Progenitor cell of endocrine pancreas (in vitro differentiated cells): Measurements from ENCODE around the gene SERPINE1. TPM values are rescaled to one million over a fixed set of nuclear protein-coding genes. Genes with fewer than 3 reads are reported as not detected.
A peak's percentile ranks its signal among the peaks of the same experiment; 100 is the strongest.

Experiments
- DNase-seq: peaks from one replicate; pipeline ENCODE4 v3.0.0; 2021; ENCODE audit warnings: low spot score; ENCODE audit not compliant: unreplicated experiment
- H3K27ac Mint-ChIP-seq: 2 replicates; pipeline ENCODE4 v1.8.0; 2021; ENCODE audit warnings: mild to moderate bottlenecking, moderate library complexity, mixed read lengths
- H3K27me3 Mint-ChIP-seq: 2 replicates; pipeline ENCODE4 v1.8.0; 2021; ENCODE audit warnings: mixed read lengths
- H3K36me3 Mint-ChIP-seq: 2 replicates; pipeline ENCODE4 v1.8.0; 2022; ENCODE audit warnings: mixed read lengths; ENCODE audit not compliant: insufficient read depth
- H3K4me1 Mint-ChIP-seq: 2 replicates; pipeline ENCODE4 v1.8.0; 2021; ENCODE audit warnings: low read depth, mixed read lengths
- H3K4me3 Mint-ChIP-seq: 2 replicates; pipeline ENCODE4 v1.8.0; 2021; ENCODE audit warnings: low read depth, mild to moderate bottlenecking, moderate library complexity, mixed read lengths
- H3K9me3 Mint-ChIP-seq: 2 replicates; pipeline ENCODE4 v1.8.0; 2021; ENCODE audit warnings: low read depth, mixed read lengths
- total RNA-seq: library from RNA; stranded (reverse); gene quantifications from 2 replicates; pipeline ENCODE4 v1.2.1, GENCODE V29; 2021
- TF ChIP-seq, protein P1 (sequence below): fragments of 200-600 bp; sonication (generic); IDR thresholded peaks from one replicate; pipeline ENCODE4 v1.5.0; 2021; ENCODE audit warnings: antibody characterized with exemption, mild to moderate bottlenecking; ENCODE audit not compliant: unreplicated experiment

Gene SERPINE1
- total RNA-seq, 1 donor from 2014 or later = 0.14 TPM

DNA sequence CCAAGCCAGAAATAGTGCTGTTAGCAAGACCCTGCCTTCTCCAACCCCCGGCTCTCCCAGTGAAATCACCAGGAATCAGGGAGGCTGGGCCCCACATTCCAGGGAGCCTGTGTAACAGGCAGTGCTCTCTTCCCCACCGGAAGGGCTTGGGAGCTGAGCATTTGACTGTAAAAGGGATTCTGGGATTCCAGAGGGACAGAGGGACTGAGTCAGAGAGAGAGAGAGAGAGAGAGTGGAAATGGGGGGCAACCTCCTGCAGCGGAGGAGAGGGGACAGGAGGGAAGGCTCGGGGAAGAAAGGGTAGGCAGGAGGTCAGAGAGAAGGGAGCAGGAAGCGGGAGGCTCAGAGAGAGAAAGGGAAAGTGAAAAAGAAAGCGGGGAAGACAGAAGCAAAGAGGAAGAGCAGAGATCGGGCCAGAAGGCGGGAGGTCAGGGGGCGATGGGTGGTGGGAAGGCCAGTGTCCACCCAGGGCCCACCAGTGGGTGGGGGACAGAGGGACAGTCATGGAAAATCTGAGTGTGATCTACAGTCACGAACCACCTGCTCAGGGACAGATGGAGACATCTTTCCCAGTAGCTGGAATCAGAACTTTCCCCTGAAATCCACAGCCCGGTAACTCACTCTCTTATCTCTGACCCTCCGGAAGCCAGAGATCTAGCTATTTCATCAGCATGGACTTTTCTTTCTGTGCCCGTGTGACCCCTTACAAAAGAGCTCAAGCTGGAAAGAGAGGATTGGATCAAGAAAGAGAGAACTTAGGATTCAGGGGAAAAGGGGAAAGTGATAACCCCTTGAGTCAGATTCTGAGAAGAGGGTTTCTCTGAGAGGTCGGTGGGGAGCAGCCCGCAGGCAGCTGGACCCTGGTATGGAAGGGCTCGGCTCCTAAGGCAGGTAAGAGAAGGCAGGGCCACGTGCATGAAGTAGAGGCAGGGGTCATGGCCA is 4.6 kb upstream of the SERPINE1 start:
- Mint-ChIP-seq H3K27ac (peak overlapping the region; percentile 81), H3K36me3 (no peaks in the 10 kb centered on the region), H3K4me1 (peaks cover 24% of the 10 kb centered on the region), H3K9me3 (no peaks in the 10 kb centered on the region), H3K27me3 (peaks cover 19% of the 10 kb centered on the region), H3K4me3 (no peak overlapping the region)
- DNase-seq = no peak
- TF ChIP-seq, protein P1, sequence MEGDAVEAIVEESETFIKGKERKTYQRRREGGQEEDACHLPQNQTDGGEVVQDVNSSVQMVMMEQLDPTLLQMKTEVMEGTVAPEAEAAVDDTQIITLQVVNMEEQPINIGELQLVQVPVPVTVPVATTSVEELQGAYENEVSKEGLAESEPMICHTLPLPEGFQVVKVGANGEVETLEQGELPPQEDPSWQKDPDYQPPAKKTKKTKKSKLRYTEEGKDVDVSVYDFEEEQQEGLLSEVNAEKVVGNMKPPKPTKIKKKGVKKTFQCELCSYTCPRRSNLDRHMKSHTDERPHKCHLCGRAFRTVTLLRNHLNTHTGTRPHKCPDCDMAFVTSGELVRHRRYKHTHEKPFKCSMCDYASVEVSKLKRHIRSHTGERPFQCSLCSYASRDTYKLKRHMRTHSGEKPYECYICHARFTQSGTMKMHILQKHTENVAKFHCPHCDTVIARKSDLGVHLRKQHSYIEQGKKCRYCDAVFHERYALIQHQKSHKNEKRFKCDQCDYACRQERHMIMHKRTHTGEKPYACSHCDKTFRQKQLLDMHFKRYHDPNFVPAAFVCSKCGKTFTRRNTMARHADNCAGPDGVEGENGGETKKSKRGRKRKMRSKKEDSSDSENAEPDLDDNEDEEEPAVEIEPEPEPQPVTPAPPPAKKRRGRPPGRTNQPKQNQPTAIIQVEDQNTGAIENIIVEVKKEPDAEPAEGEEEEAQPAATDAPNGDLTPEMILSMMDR = no peak

DNA sequence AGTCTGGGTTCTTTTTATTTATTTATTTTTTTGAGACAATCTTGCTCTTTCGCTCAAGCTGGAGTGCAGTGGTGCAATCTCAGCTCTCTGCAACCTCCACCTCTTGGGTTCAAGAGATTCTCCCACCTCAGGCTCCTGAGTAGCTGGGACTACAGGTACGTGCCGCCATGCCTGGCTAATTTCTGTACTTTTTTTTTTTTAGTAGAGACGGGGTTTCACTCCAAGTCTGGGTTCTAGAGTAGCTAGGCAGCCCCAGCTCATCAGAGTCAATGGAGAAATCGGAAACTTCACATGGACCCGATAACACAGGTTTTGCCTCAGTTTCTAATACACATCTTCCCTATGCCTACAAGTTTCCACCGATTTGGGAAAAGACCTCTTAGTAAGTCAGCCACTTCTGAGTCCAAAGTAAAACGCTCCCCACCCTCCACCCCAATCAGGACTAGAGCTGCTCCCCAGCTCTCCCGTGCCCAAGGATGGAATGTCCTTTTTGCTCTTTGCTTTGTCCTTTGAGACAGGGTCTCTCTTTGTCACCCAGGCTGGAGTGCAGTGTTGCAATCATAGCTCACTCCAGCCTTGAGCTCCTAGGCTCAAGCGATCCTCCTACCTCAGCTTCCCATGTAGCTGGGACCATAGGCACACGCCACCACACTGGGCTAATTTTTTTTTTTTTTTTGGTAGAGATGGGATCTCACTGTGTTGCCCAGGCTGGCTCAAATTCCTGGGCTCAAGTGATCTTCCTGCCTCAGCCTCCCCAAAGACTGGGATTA is 3.8 kb upstream of the SERPINE1 start:
- no peaks in the 10 kb centered on the region for H3K36me3 Mint-ChIP-seq
- H3K4me3 Mint-ChIP-seq = no peak overlapping the region
- H3K9me3 Mint-ChIP-seq = no peaks in the 10 kb centered on the region
- peaks cover 27% of the 10 kb centered on the region for H3K27me3 Mint-ChIP-seq
- H3K4me1 Mint-ChIP-seq = peaks cover 25% of the 10 kb centered on the region
- no peak for DNase-seq
- TF ChIP-seq, protein P1 = no peak
- H3K27ac Mint-ChIP-seq = no peak overlapping the region

DNA sequence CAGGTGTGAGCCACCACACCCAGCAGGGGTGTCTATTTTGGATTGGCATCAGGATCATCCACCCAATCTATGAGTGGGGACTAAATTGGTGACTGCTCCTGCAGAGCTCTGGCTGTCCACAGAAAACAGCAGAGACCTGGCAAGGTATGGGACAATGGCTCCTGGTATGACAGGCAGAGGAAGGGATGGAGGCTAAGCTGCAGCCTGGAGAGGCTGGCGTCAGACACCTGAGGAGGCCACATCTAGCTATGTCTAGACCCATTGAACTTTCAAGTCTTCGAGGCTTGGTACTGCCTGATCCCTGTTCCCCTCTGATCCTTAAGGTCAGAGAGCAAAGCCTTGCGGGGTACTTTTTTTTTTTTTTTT is 3.2 kb upstream of the SERPINE1 start:
- peaks cover 31% of the 10 kb centered on the region for H3K27me3 Mint-ChIP-seq
- no peaks in the 10 kb centered on the region for H3K9me3 Mint-ChIP-seq
- no peaks in the 10 kb centered on the region for H3K36me3 Mint-ChIP-seq
- H3K27ac Mint-ChIP-seq = no peak overlapping the region
- H3K4me1 Mint-ChIP-seq = peaks cover 25% of the 10 kb centered on the region
- no peak overlapping the region for H3K4me3 Mint-ChIP-seq
- TF ChIP-seq, protein P1 = no peak
- DNase-seq = no peak

DNA sequence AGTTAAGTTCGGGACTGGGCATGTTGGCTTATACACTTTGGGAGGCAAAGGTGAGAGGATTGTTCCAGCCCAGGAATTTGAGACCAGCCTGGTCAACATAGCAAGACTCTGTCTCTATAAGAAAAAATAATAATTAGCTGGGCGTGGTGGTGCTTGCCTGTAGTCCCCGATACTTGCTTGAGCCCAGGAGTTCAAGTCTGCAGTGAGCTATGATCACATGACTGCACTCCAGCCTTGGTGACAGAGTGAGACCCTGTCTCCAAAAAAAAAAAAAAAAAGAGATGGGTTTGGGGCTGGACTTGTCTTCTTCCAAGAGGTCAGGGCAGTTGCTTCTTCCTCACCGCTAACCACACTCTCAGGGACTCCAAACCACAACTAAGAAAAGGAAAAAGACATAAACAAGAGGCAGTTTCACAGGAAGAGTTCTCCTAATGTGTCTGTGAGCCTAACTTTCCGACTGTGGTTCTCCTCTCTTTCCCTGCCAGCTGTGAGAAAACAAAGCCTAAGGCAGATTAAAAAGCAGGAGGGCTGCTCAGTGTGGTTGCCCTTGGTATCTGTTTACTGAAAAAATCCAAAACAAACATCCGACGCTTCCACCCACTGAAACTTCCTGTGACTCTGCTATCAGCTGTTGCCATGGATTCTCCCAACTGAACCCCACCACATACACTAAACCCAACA is 2.4 kb upstream of the SERPINE1 start:
- no peaks in the 10 kb centered on the region for H3K9me3 Mint-ChIP-seq
- H3K27me3 Mint-ChIP-seq = peaks cover 31% of the 10 kb centered on the region
- no peaks in the 10 kb centered on the region for H3K36me3 Mint-ChIP-seq
- no peak overlapping the region for H3K4me3 Mint-ChIP-seq
- H3K27ac Mint-ChIP-seq = no peak overlapping the region
- DNase-seq = no peak
- peaks cover 25% of the 10 kb centered on the region for H3K4me1 Mint-ChIP-seq
- TF ChIP-seq, protein P1 = no peak

DNA sequence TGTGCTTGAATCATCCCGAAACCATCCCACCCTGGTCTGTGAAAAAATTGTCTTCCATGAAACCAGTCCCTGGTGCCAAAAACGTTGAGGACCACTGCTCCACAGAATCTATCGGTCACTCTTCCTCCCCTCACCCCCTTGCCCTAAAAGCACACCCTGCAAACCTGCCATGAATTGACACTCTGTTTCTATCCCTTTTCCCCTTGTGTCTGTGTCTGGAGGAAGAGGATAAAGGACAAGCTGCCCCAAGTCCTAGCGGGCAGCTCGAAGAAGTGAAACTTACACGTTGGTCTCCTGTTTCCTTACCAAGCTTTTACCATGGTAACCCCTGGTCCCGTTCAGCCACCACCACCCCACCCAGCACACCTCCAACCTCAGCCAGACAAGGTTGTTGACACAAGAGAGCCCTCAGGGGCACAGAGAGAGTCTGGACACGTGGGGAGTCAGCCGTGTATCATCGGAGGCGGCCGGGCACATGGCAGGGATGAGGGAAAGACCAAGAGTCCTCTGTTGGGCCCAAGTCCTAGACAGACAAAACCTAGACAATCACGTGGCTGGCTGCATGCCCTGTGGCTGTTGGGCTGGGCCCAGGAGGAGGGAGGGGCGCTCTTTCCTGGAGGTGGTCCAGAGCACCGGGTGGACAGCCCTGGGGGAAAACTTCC is 784 bp upstream of the SERPINE1 start:
- Mint-ChIP-seq H3K36me3 (no peaks in the 10 kb centered on the region), H3K4me1 (peaks cover 25% of the 10 kb centered on the region), H3K4me3 (no peak overlapping the region), H3K9me3 (no peaks in the 10 kb centered on the region), H3K27me3 (peaks cover 34% of the 10 kb centered on the region), H3K27ac (no peak overlapping the region)
- TF ChIP-seq, protein P1 = no peak
- no peak for DNase-seq
